Activated CD4-positive, alpha-beta T cell treated with anti-CD3 and anti-CD28 coated beads, Interleukin-2, amount 10 ng/mL, durations not matched to agents 7 days and 5 days (primary cell): Measurements from ENCODE around the gene ZNF350. TPM values are rescaled to one million over a fixed set of nuclear protein-coding genes. Genes with fewer than 3 reads are reported as not detected.
"Not testable (repeated sequence)": the region's sequence is repeated elsewhere in the genome, so short reads cannot be mapped to it uniquely, and the experiment has no call there.

ENCODE experiments used
- CTCF ChIA-PET: fragments of 350-600 bp; sonication (Branson Sonifier 250); formaldehyde crosslinking; loops from one replicate; lab custom pipeline; 2021; ENCODE audit warnings: antibody characterized with exemption; lab: Charles Lee
- POLR2A ChIA-PET: fragments of 350-600 bp; sonication (Branson Sonifier 250); formaldehyde crosslinking; loops from one replicate; lab custom pipeline; 2021; ENCODE audit warnings: antibody characterized with exemption; lab: Charles Lee
- DNase-seq: peaks from one replicate; pipeline ENCODE4 v3.0.0-alpha.2; 2020
- H3K27ac Mint-ChIP-seq: one replicate; pipeline ENCODE4 v1.8.0; 2021; ENCODE audit warnings: mild to moderate bottlenecking, moderate library complexity, mixed read lengths
- H3K27me3 Mint-ChIP-seq: one replicate; pipeline ENCODE4 v1.8.0; 2021; ENCODE audit warnings: mixed read lengths
- H3K36me3 Mint-ChIP-seq: one replicate; pipeline ENCODE4 v1.8.0; 2021; ENCODE audit warnings: low read depth, mixed read lengths
- H3K4me1 Mint-ChIP-seq: one replicate; pipeline ENCODE4 v1.8.0; 2021; ENCODE audit warnings: mixed read lengths
- H3K4me3 Mint-ChIP-seq: one replicate; pipeline ENCODE4 v1.8.0; 2021; ENCODE audit warnings: mild to moderate bottlenecking, moderate library complexity, mixed read lengths
- H3K9me3 Mint-ChIP-seq: one replicate; pipeline ENCODE4 v1.8.0; 2021; ENCODE audit warnings: mixed read lengths
- total RNA-seq, 2 experiments: library from RNA; stranded (reverse); gene quantifications; one replicate each; pipeline ENCODE4 v1.2.3, GENCODE V29; 2021

The ZNF350 gene
- 10 to 100 TPM; 15.5 to 17.8 TPM for total RNA-seq

- peak; percentile 95 for DNase-seq
- Mint-ChIP-seq H3K4me3 (peak within 1 kb of the TSS; percentile 98), H3K4me1 (peaks cover 15% of the 10 kb centered on the region), H3K9me3 (peaks cover 57% of the 10 kb centered on the region), H3K27me3 (no peaks in the 10 kb centered on the region), H3K27ac (peak within 1 kb of the TSS; percentile 97), H3K36me3 (peaks cover 60% of the 10 kb centered on the region)
- ChIA-PET POLR2A (no interaction called here), CTCF (no interaction called here)
Measured at GRCh38 chr19:51986309-51987291, at the start of gene ZNF350. TSS of gene ZNF350 (minus strand) at chr19:51986840. CDS start at chr19:51974360, 12,480 bp downstream.

GRCh38 chr19:52034051-52034728 lies 47.5 kb upstream of the ZNF350 start:
- H3K27me3 Mint-ChIP-seq, result no peaks in the 10 kb centered on the region
- peaks cover 3% of the 10 kb centered on the region for H3K4me1 Mint-ChIP-seq
- H3K4me3 Mint-ChIP-seq, result no peak overlapping the region
- DNase-seq, result no peak
- H3K27ac Mint-ChIP-seq, result no peak overlapping the region
- ChIA-PET POLR2A (no interaction called here), CTCF (no interaction called here)
- H3K9me3 Mint-ChIP-seq, result peaks cover 55% of the 10 kb centered on the region
- peaks cover 84% of the 10 kb centered on the region for H3K36me3 Mint-ChIP-seq

DNA sequence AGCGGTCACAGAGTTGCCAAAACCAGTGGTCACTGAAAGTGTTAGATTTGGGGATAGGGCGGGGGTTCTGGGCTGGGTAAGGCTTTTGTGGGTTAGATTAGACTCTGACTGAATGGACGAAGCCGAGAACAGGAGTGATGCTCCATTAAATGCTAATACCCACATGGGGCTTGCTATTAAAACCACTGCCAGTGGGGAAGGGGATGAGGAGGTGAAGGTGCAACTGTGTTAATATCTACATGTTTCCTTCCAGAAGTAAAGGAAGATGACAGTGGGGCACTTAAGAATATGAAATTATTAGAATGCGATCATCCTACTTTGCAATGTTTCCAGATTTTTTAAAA lies 42.1 kb upstream of the ZNF350 start:
- peak overlapping the region; percentile 85 for H3K4me3 Mint-ChIP-seq
- CTCF ChIA-PET, result interaction anchor here (0.6 kb wide), 2 partner anchors 17 to 21 kb away, joined by 3 read pairs; no protein-coding TSS in a partner anchor
- H3K27me3 Mint-ChIP-seq, result no peaks in the 10 kb centered on the region
- POLR2A ChIA-PET, result no interaction called here
- DNase-seq, result no peak
- peaks cover 75% of the 10 kb centered on the region for H3K36me3 Mint-ChIP-seq
- H3K9me3 Mint-ChIP-seq, result peaks cover 50% of the 10 kb centered on the region
- peak overlapping the region; percentile 98 for H3K27ac Mint-ChIP-seq
- peaks cover 21% of the 10 kb centered on the region for H3K4me1 Mint-ChIP-seq

DNA sequence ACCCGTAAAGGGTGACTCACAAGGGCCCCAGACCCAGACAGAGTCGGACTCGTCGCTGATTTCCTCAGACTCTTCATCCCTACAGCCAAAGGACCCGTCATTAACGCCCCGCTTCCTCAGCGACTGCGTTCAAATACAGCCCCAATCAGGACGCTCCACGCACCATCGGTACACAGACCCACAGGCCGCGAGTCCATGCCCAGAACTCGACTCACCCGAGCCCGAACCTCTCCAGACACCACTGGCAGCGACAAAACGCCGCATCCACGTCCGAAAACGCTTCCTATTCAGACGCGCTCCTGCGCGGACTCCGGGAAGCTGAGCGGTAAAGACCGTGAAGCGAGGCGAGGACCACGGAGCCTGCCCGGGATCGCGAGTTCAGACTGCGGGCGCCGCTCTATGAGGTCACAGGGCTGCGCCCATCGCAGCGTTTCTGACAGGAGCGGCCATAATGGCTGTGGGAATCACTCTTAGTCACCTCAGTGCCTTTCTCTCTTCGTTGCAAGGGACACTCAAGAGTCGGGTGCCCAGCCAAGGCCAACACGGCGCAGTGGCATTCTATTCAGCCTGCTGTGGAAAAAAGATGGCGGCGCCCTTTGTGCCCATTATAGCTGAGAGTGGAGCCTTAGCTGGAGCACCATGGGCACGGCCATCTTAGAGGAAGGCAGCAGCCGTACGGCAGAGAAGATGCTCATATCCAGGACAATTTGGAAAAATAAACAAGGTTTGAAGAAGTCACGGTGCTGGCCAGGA lies 41.6 kb upstream of the ZNF350 start, which contains the start of gene ZNF614:
TSS of gene ZNF614 (minus strand) at position 353 of the 753 bp plus-strand sequence. CDS start 2,634 bp downstream, outside the sequence.
- H3K27me3 Mint-ChIP-seq, result no peaks in the 10 kb centered on the region
- peaks cover 54% of the 10 kb centered on the region for H3K9me3 Mint-ChIP-seq
- DNase-seq, result peak; percentile 88
- peaks cover 21% of the 10 kb centered on the region for H3K4me1 Mint-ChIP-seq
- CTCF ChIA-PET, result interaction anchor here (0.6 kb wide), 2 partner anchors 17 to 21 kb away, joined by 3 read pairs; no protein-coding TSS in a partner anchor
- POLR2A ChIA-PET, result no interaction called here
- H3K4me3 Mint-ChIP-seq, result peak within 1 kb of the TSS; percentile 85
- peaks cover 76% of the 10 kb centered on the region for H3K36me3 Mint-ChIP-seq
- peak within 1 kb of the TSS; percentile 98 for H3K27ac Mint-ChIP-seq

DNA sequence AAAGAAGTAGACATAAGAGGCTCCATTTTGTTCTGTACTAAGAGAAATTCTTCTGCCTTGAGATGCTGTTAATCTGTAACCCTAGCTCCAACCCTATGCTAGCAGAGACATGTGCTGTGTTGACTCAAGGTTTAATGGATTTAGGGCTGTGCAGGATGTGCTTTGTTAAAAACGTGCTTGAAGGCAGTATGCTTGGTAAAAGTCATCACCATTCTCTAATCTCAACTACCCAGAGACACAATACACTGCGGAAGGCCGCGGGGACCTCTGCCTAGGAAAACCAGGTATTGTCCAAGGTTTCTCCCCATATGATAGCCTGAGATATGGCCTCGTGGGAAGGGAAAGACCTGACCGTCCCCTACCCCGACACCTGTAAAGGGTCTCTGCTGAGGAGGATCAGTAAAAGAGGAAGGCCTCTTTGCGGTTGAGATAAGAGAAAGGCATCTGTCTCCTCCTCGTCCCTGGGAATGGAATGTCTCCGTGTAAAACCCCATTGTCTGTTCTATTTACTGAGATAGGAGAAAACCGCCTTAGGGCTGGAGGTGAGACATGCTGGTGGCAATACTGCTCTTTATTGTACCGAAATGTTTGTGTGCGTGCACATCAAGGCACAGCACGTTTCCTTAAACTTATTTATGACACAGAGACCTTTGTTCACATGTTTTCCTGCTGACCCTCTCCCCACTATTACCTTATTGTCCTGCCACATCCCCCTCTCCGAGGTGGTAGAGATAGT lies 39.8 kb upstream of the ZNF350 start:
- H3K27me3 Mint-ChIP-seq, POLR2A ChIA-PET, H3K27ac Mint-ChIP-seq, DNase-seq, CTCF ChIA-PET: not testable (repeated sequence)
- Mint-ChIP-seq H3K9me3 (peaks cover 59% of the 10 kb centered on the region), H3K4me3 (peak overlapping the region; percentile 85), H3K36me3 (peaks cover 81% of the 10 kb centered on the region), H3K4me1 (peaks cover 21% of the 10 kb centered on the region)

DNA sequence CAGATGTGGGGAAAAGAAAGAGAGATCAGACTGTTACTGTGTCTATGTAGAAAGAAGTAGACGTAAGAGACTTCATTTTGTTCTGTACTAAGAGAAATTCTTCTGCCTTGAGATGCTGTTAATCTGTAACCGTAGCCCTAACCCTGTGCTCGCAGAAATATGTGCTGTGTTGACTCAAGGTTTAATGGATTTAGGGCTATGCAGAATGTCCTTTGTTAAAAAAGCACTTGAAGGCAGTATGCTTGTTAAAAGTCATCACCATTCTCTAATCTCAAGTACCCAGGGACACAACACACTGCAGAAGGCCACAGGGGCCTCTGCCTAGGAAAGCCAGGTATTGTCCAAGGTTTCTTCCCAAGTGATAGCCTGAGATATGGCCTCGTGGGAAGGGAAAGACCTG lies 37.8 kb upstream of the ZNF350 start:
- CTCF ChIA-PET, H3K27me3 Mint-ChIP-seq, DNase-seq, H3K4me3 Mint-ChIP-seq, POLR2A ChIA-PET, H3K27ac Mint-ChIP-seq: not testable (repeated sequence)
- H3K9me3 Mint-ChIP-seq, result peaks cover 64% of the 10 kb centered on the region
- H3K36me3 Mint-ChIP-seq, result peaks cover 84% of the 10 kb centered on the region
- H3K4me1 Mint-ChIP-seq, result peaks cover 20% of the 10 kb centered on the region

DNA sequence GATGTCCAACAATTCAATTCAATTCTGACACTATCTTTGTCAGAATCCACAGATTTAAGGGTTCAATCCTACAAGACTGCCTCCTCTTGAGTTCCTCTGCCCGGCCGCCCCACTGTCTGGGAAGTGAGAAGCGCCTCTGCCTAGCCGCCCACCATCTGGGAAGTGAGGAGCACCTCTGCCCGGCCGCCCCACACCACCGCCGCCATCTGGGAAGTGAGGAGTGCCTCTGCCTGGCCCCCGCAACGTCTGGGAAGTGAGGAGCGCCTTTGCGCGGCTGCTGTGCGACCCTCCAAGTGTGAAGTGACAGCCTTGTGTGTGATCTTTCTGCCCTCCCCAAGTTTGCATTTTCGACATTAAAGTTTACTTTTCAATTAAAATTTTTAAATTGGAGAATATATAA lies 35.6 kb upstream of the ZNF350 start:
- no peaks in the 10 kb centered on the region for H3K27me3 Mint-ChIP-seq
- DNase-seq, result no peak
- ChIA-PET POLR2A (no interaction called here), CTCF (no interaction called here)
- peaks cover 13% of the 10 kb centered on the region for H3K4me1 Mint-ChIP-seq
- H3K36me3 Mint-ChIP-seq, result peaks cover 96% of the 10 kb centered on the region
- peaks cover 77% of the 10 kb centered on the region for H3K9me3 Mint-ChIP-seq
- no peak overlapping the region for H3K27ac Mint-ChIP-seq
- no peak overlapping the region for H3K4me3 Mint-ChIP-seq

GRCh38 chr19:52020506-52020905 lies 33.9 kb upstream of the ZNF350 start:
- Mint-ChIP-seq H3K4me1 (peaks cover 2% of the 10 kb centered on the region), H3K27ac (no peak overlapping the region), H3K36me3 (peaks cover 96% of the 10 kb centered on the region), H3K9me3 (peaks cover 76% of the 10 kb centered on the region), H3K4me3 (no peak overlapping the region), H3K27me3 (no peaks in the 10 kb centered on the region)
- ChIA-PET CTCF (no interaction called here), POLR2A (no interaction called here)
- DNase-seq, result no peak

- Mint-ChIP-seq H3K27ac (no peak overlapping the region), H3K27me3 (no peaks in the 10 kb centered on the region), H3K4me3 (no peak overlapping the region), H3K4me1 (peaks cover 20% of the 10 kb centered on the region), H3K9me3 (peaks cover 40% of the 10 kb centered on the region), H3K36me3 (peaks cover 66% of the 10 kb centered on the region)
- no peak for DNase-seq
- ChIA-PET CTCF (no interaction called here), POLR2A (no interaction called here)
Measured at GRCh38 chr19:52010674-52011073, 24.0 kb upstream of the ZNF350 start.

GRCh38 chr19:52007806-52008557 lies 21.3 kb upstream of the ZNF350 start, which contains the start of gene ZNF615:
TSS of gene ZNF615 (minus strand) at chr19:52008211. CDS start at chr19:52003711, 4,500 bp downstream.
- peak; percentile 87 for DNase-seq
- Mint-ChIP-seq H3K4me3 (peak within 1 kb of the TSS; percentile 96), H3K36me3 (peaks cover 66% of the 10 kb centered on the region), H3K27me3 (no peaks in the 10 kb centered on the region), H3K9me3 (peaks cover 42% of the 10 kb centered on the region), H3K27ac (peak within 1 kb of the TSS; percentile 99), H3K4me1 (peaks cover 20% of the 10 kb centered on the region)
- CTCF ChIA-PET, result interaction anchor here (0.5 kb wide), 1 partner anchor 10 kb away, joined by 4 read pairs; no protein-coding TSS in a partner anchor
- POLR2A ChIA-PET, result no interaction called here

DNA sequence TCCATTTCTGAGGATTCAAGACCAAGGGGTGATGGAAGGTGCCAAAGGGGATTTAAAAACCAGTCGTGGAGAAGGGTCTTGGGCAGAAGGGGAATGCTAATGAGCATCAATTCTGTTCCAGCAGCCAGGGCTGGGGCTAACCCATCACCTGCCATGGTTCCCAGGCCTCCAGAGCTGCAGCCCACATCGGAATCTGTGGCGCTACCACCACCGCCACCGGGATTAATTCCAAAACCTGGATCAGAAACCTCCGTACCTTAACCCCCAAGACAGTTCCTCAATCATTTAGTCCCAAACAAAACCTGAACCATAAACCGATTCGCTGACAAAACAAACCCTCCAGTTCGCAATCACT lies 20.8 kb upstream of the ZNF350 start:
- H3K27ac Mint-ChIP-seq, result peak overlapping the region; percentile 99
- H3K4me3 Mint-ChIP-seq, result peak overlapping the region; percentile 96
- DNase-seq, result no peak
- ChIA-PET POLR2A (no interaction called here), CTCF (no interaction called here)
- peaks cover 37% of the 10 kb centered on the region for H3K9me3 Mint-ChIP-seq
- no peaks in the 10 kb centered on the region for H3K27me3 Mint-ChIP-seq
- H3K36me3 Mint-ChIP-seq, result peaks cover 62% of the 10 kb centered on the region
- peaks cover 20% of the 10 kb centered on the region for H3K4me1 Mint-ChIP-seq
